HG03469 (cell line): ENCODE data around the gene ELSPBP1.
"Not testable (repeated sequence)": the region's sequence is repeated elsewhere in the genome, so short reads cannot be mapped to it uniquely, and the experiment has no call there.

Experiments used
- ATAC-seq: cut with Tn5 transposase; IDR thresholded peaks from one replicate; pipeline ENCODE4 v1.9.1; 2021; ENCODE audit warnings: mild to moderate bottlenecking, moderate library complexity, moderate number of reproducible peaks; ENCODE audit not compliant: unreplicated experiment

ELSPBP1 gene

DNA sequence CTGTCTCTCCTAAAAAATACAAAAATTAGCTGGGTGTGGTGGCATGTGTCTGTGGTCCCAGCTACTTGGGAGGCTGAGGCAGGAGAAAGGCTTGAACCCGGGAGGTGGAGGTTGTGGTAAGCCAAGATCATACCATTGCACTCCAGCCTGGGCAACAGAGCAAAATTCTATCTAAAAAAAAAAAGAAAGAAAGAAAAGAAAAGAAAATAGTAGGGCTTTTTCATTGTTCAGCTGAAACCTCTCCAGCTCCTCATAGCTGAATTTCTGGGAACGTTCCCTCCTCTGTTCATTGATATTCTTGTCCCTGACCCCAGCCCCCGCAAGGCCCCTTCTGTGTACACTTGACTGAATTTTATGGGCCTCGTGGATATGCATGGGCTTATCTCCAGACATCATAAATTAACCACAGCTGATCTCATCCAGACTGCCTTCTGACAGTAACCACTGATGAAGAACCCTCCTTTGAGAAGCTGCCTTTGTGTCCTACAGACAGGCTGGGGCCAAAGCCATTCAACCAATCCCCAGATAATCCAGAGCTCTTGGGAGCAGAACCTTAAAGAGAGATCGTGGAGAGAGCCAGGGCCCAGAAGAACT, at the start of gene ELSPBP1:
ELSPBP1 (plus strand) TSS at position 424 of the 594 bp plus-strand sequence. CDS start 14,036 bp downstream, outside the sequence.
- ATAC-seq = no peak

DNA sequence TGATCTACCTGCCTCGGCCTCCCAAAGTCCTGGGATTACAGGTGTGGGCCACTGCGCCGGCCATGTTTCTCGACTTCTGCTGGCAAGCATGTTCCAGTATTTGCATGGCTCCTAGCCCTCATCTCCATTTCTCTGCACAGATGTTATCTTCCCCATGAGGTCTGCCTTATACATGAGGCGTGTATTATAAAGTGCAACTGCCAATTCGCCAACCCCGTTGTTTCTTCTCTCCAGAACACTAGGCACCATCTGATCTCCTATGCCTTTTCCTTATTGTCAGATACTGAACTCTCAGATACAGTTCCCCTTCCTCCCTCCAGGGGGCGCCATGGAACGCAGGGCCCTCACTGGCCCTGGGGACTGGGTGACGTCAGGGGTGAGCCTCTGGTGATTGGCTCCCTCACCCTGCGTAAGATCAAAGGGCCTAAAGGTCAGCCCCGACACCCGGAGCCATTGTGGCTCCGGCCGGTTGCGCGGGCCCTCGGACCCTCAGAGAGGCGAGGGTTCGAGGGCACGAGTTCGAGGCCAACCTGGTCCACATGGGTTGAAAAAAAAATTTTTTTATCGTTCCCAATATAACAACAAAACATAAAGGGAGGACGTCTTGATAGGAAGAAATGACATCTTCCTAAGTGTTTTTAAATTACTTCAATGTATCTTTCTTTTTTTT, 44.4 kb upstream of the ELSPBP1 start:
- not testable (repeated sequence) for ATAC-seq

DNA sequence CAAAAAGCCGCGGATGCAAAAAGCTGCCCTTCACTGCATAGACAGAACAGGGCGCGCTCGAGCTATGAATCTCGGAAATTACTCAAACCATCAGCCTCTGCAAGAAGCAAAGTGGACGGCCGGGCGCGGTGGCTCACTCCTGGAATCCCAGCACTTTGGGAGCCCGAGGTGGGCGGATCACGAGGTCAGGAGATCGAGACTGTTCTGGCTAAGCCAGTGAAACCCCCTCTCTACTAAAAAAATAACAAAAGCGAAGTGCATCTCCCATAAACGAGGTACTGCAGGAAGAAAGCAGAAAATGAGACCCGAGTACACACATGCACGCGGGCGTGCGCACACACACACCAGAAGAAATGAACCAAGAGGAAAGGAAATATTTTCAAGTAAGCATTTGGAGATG, 42.3 kb upstream of the ELSPBP1 start:
- not testable (repeated sequence) for ATAC-seq

- ATAC-seq = not testable (repeated sequence)
These were observed 38.5 kb upstream of the ELSPBP1 start for GRCh38 chr19:47955936-47956335.

DNA sequence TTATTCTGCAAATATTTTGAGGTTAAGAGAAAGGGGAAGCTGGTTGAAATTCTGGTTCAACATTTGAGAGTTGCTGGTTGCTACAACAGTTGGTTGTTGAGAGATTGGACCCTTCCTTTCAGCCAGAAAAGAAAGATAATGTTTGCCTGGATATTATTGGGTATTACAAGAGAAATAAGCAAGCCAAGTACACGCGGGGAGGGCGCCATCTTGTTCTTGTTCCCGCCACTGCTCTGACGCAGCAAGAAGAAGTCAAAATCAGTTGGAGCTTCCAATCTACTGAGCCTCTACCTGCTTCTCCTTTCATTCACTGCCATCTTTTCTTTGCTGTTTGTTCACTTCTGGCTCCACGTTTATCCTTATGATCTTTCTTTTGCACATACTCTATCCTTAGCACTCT, 20.9 kb upstream of the ELSPBP1 start:
- ATAC-seq = no peak

DNA sequence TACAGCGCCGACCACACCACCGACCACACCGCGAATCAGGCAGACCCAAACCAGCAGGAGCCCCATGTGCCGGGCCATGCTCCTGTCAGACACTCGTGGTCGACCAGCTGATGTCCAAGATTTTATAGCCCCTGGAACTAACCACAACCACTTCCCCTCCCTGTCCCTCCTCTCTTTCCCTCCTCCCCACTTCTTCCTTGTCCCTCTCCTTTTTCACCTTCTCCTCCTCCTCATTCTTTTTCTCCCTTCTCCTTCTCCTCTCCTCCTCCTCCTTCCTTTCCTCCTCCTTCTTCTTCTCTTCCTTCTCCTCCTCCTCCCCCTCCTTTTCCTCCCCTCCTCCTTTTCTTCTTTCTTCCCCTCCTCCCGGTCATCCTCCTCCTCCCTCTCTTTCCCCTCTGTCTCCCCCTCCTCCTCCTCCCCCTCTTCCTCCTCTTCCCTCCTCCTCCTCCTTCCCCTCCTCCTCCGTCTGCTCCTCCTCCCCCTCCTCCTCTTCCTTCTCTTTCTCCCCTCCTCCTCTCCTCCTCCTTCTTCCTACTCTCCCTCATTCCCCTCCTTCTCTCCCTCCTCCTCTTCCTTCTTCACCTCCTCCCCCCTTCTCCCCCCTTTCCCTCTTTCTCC, 3.1 kb upstream of the ELSPBP1 start:
- ATAC-seq = no peak

DNA sequence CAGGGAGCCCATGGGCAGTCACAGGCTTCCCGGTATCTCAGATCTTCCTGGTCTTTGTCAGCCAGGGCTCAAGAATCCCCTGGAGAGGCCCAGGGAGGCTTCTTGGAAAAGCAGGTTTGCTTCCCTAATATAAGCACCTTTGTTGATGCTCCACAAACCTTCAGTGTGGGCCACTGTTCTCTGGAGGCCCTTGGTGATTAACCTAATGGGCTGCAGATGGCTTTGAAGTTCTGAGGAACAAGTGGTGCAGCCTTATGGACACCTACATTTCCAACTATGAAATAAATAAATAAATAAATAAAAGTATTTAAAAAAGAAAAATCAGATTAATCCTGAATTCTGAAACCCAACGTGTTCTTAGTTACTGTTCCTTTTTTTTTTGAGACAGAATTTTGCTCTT, 2.4 kb upstream of the ELSPBP1 start, which contains the start of gene BSPH1:
BSPH1 (minus strand) TSS at position 101 of the 400 bp plus-strand sequence; CDS start at position 12, 89 bp downstream.
- ATAC-seq = no peak

DNA sequence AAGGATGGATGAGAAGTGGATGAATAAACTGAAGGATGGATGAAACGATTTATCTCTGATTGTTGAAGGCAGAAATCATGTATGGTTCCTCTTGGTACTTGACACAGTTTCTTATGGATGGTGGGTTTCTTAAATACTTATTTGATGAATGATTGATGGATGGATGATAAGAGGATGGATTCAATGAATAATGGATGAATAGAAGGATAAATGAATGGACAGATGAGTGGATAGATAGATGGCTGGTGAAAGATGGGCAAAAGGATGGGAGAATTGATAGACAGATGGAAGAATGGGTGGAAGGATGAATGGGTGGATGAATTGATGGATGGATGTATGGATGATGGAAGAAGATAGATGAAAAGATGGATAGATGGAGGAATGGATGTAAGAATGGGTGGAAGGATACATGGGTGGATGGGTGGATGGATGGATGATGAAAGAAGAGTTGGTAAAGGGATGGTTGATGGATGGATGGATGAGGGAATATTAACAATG, 1.8 kb downstream of the ELSPBP1 start:
- no peak for ATAC-seq

DNA sequence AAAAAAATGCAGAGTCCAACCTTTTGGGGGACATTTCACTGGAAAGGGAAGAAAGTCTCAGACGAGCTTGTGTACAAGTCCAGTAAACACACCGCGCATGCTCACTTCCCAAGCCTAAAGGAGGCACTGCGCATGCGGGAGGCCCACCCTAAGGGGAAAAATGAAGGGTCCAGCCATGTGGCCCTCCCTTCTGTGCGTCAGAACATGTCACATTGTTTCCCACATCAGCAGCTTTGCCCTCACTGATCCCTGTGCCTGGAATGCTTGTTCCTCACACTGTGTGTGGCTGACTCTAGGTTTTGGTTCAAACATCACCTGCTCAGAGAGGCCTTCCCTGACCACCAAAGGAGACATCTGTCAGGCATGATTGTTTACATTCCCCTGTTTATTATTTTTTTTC, 4.4 kb downstream of the ELSPBP1 start:
- ATAC-seq = no peak

- ATAC-seq = no peak
These were observed 6.4 kb downstream of the ELSPBP1 start for GRCh38 chr19:48000846-48001245.

GRCh38 chr19:48004236-48004635, 9.8 kb downstream of the ELSPBP1 start:
- no peak for ATAC-seq

- no peak for ATAC-seq
These were observed 12.3 kb downstream of the ELSPBP1 start for GRCh38 chr19:48006762-48007161.

DNA sequence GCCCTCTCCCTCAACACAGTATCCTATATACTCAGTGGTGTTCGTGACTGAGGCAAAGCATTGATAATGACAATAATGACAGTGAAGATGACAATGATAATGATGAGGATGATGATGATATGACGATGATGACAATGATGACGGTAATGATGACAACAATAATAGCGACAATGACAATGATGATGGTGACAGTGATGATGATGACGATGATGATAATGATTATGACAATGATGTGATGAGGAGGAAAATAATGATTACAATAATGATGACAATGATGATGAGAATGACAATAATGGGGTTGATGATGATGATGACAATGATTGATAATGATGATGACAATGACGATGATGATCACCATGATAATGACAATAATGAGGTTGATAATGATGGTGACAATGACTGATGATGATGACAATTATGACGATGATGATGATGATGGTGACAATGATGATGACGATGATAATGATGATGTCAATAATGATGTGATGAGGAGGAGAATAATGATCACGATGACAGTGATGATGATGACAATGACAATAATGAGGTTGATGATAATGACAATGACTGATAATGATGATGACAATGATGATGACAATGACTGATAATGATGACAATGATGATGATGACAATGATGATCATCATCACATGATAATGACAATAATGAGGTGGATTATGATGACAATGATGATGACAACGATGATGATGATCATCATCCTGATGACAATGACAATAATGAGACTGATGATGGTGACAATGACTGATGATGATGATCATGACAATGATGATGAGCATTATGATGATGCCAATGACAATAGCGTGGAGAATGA, 16.7 kb downstream of the ELSPBP1 start:
- no peak for ATAC-seq

- no peak for ATAC-seq
These were observed 26.3 kb downstream of the ELSPBP1 start for GRCh38 chr19:48020686-48021085.

GRCh38 chr19:48023011-48023410, 28.6 kb downstream of the ELSPBP1 start:
- ATAC-seq = no peak

GRCh38 chr19:48023518-48023917, 29.1 kb downstream of the ELSPBP1 start:
- ATAC-seq = no peak

- ATAC-seq = no peak
These were observed 31.0 kb downstream of the ELSPBP1 start for GRCh38 chr19:48025480-48025879.

GRCh38 chr19:48029431-48029830, 35.0 kb downstream of the ELSPBP1 start:
- no peak for ATAC-seq

GRCh38 chr19:48030073-48030472, 35.6 kb downstream of the ELSPBP1 start:
- no peak for ATAC-seq

- no peak for ATAC-seq
These were observed 39.2 kb downstream of the ELSPBP1 start for GRCh38 chr19:48033604-48034003.

- no peak for ATAC-seq
These were observed 42.3 kb downstream of the ELSPBP1 start for GRCh38 chr19:48036765-48037164.
